ENCODE data around the gene MACROD2.

The MACROD2 gene

DNA sequence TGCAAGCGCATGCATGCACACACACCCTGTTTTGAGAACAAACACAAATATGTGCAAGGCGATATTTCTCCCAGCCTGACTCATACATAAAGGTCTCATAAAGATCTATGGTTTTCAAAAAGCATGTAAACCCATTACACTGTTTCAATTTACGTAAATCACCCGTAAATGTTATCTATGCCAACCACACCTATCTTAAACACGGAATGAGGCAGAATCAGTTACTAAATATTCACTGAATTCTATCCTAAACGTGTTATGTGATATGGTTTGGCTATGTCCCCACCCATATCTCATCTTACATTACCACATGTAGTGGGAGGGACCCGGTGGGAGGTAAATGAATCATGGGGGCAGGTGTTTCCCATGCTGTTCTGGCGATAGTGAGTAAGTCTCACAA, 1956.3 kb downstream of the MACROD2 start:
- no peak for TF ChIP-seq SIN3A (IDR thresholded peaks at IDR 0.05; ENCODE audit: borderline replicate concordance, insufficient read depth, low read length)
- TF ChIP-seq TAF1 (IDR thresholded peaks at IDR 0.05; ENCODE audit: borderline replicate concordance, insufficient read depth, low read length), result no peak
- TF ChIP-seq, protein P1, sequence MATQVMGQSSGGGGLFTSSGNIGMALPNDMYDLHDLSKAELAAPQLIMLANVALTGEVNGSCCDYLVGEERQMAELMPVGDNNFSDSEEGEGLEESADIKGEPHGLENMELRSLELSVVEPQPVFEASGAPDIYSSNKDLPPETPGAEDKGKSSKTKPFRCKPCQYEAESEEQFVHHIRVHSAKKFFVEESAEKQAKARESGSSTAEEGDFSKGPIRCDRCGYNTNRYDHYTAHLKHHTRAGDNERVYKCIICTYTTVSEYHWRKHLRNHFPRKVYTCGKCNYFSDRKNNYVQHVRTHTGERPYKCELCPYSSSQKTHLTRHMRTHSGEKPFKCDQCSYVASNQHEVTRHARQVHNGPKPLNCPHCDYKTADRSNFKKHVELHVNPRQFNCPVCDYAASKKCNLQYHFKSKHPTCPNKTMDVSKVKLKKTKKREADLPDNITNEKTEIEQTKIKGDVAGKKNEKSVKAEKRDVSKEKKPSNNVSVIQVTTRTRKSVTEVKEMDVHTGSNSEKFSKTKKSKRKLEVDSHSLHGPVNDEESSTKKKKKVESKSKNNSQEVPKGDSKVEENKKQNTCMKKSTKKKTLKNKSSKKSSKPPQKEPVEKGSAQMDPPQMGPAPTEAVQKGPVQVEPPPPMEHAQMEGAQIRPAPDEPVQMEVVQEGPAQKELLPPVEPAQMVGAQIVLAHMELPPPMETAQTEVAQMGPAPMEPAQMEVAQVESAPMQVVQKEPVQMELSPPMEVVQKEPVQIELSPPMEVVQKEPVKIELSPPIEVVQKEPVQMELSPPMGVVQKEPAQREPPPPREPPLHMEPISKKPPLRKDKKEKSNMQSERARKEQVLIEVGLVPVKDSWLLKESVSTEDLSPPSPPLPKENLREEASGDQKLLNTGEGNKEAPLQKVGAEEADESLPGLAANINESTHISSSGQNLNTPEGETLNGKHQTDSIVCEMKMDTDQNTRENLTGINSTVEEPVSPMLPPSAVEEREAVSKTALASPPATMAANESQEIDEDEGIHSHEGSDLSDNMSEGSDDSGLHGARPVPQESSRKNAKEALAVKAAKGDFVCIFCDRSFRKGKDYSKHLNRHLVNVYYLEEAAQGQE (IDR thresholded peaks at IDR 0.05; ENCODE audit: insufficient read depth in 1 of 2, low read depth in 2 of 2, low read length in 2 of 2), result no peak
- no peak for TF ChIP-seq FOXP2 (optimal IDR thresholded peaks at IDR 0.05; ENCODE audit: borderline replicate concordance, extremely low read depth, extremely low read length, insufficient read depth)
- no peak for TF ChIP-seq POLR2AphosphoS5 (IDR thresholded peaks at IDR 0.05; ENCODE audit: low read depth, low read length)

DNA sequence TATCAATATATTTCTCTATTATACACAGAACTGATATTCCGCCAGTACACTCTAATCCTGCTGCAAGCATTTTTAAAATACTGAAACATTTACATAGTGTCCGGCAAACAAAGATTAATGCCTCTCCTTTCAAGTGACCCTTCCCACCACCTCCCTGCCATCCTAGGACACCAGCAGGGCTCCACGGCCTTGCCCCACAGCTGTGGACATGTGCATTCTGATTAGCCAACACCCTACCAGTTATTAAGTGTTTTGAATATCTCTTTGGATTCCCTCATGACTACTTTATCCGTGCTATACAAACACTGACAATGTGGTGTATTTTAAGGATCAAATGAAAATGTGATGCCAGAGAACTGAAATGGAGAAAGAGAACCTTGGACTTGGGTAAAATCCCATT, 1962.8 kb downstream of the MACROD2 start:
- TF ChIP-seq FOXP2 (optimal IDR thresholded peaks at IDR 0.05; ENCODE audit: borderline replicate concordance, extremely low read depth, extremely low read length, insufficient read depth), result no peak
- TF ChIP-seq TAF1 (IDR thresholded peaks at IDR 0.05; ENCODE audit: borderline replicate concordance, insufficient read depth, low read length), result no peak
- TF ChIP-seq SIN3A (IDR thresholded peaks at IDR 0.05; ENCODE audit: borderline replicate concordance, insufficient read depth, low read length), result no peak
- TF ChIP-seq, protein P1 (IDR thresholded peaks at IDR 0.05; ENCODE audit: insufficient read depth in 1 of 2, low read depth in 2 of 2, low read length in 2 of 2), result no peak
- no peak for TF ChIP-seq POLR2AphosphoS5 (IDR thresholded peaks at IDR 0.05; ENCODE audit: low read depth, low read length)

DNA sequence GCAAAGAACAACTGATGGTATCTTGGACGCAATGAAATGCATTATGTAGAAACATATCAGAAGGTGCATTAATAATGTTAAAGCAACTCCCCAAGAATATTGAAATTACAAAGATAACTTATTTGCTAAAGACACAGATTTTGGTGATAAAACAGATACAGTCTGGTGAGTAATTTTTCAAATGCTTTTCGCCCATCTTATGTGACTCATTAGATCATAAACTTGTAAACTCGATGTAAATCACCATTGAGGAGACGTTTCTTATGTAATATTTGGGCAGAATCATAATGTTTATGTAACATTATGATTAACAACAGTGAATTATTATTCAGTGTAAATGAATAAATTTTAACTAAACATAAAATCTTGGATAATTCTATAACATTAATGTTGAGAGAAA, 1969.8 kb downstream of the MACROD2 start:
- TF ChIP-seq FOXP2 (optimal IDR thresholded peaks at IDR 0.05; ENCODE audit: borderline replicate concordance, extremely low read depth, extremely low read length, insufficient read depth) (no peak), SIN3A (IDR thresholded peaks at IDR 0.05; ENCODE audit: borderline replicate concordance, insufficient read depth, low read length) (no peak), POLR2AphosphoS5 (IDR thresholded peaks at IDR 0.05; ENCODE audit: low read depth, low read length) (no peak), TAF1 (IDR thresholded peaks at IDR 0.05; ENCODE audit: borderline replicate concordance, insufficient read depth, low read length) (no peak)
- TF ChIP-seq, protein P1 (IDR thresholded peaks at IDR 0.05; ENCODE audit: insufficient read depth in 1 of 2, low read depth in 2 of 2, low read length in 2 of 2), result no peak

GRCh38 chr20:15967334-15967733, 1972.0 kb downstream of the MACROD2 start:
- TF ChIP-seq POLR2AphosphoS5 (IDR thresholded peaks at IDR 0.05; ENCODE audit: low read depth, low read length) (no peak), TAF1 (IDR thresholded peaks at IDR 0.05; ENCODE audit: borderline replicate concordance, insufficient read depth, low read length) (no peak), FOXP2 (optimal IDR thresholded peaks at IDR 0.05; ENCODE audit: borderline replicate concordance, extremely low read depth, extremely low read length, insufficient read depth) (no peak), SIN3A (IDR thresholded peaks at IDR 0.05; ENCODE audit: borderline replicate concordance, insufficient read depth, low read length) (no peak)
- TF ChIP-seq, protein P1 (IDR thresholded peaks at IDR 0.05; ENCODE audit: insufficient read depth in 1 of 2, low read depth in 2 of 2, low read length in 2 of 2), result no peak
